Measurements from ENCODE around the gene KCNJ3.

The KCNJ3 gene

GRCh38 chr2:154698296-154698720 is at the start of gene KCNJ3:
Gene KCNJ3, plus strand, starts transcription at chr2:154698695. Its CDS starts 81 bp downstream, at chr2:154698776.
- in situ Hi-C loops (cut with MboI; ENCODE audit: low sequenced_read_pairs): no loop called here

GRCh38 chr2:154655499-154655898 is 43.0 kb upstream of the KCNJ3 start:
- in situ Hi-C loops (cut with MboI; ENCODE audit: low sequenced_read_pairs): no loop called here

- in situ Hi-C loops (cut with MboI; ENCODE audit: low sequenced_read_pairs): no loop called here
These were observed 39.6 kb upstream of the KCNJ3 start for GRCh38 chr2:154658854-154659253.

- in situ Hi-C loops (cut with MboI; ENCODE audit: low sequenced_read_pairs): no loop called here
These were observed 34.2 kb upstream of the KCNJ3 start for GRCh38 chr2:154664248-154664647.

- in situ Hi-C loops (cut with MboI; ENCODE audit: low sequenced_read_pairs): no loop called here
These were observed 28.4 kb upstream of the KCNJ3 start for GRCh38 chr2:154670083-154670482.

- in situ Hi-C loops (cut with MboI; ENCODE audit: low sequenced_read_pairs): no loop called here
These were observed 24.8 kb upstream of the KCNJ3 start for GRCh38 chr2:154673694-154674093.

- in situ Hi-C loops (cut with MboI; ENCODE audit: low sequenced_read_pairs): no loop called here
These were observed 21.1 kb upstream of the KCNJ3 start for GRCh38 chr2:154677401-154677800.

- in situ Hi-C loops (cut with MboI; ENCODE audit: low sequenced_read_pairs): no loop called here
These were observed 16.8 kb upstream of the KCNJ3 start for GRCh38 chr2:154681741-154682140.

GRCh38 chr2:154686162-154686561 is 12.3 kb upstream of the KCNJ3 start:
- in situ Hi-C loops (cut with MboI; ENCODE audit: low sequenced_read_pairs): no loop called here

- in situ Hi-C loops (cut with MboI; ENCODE audit: low sequenced_read_pairs): no loop called here
These were observed 10.1 kb upstream of the KCNJ3 start for GRCh38 chr2:154688373-154688772.

GRCh38 chr2:154689158-154689557 is 9.3 kb upstream of the KCNJ3 start:
- in situ Hi-C loops (cut with MboI; ENCODE audit: low sequenced_read_pairs): no loop called here

- in situ Hi-C loops (cut with MboI; ENCODE audit: low sequenced_read_pairs): no loop called here
These were observed 5.6 kb upstream of the KCNJ3 start for GRCh38 chr2:154692927-154693326.

- in situ Hi-C loops (cut with MboI; ENCODE audit: low sequenced_read_pairs): no loop called here
These were observed 4.7 kb upstream of the KCNJ3 start for GRCh38 chr2:154693741-154694340.

GRCh38 chr2:154694881-154695280 is 3.6 kb upstream of the KCNJ3 start:
- in situ Hi-C loops (cut with MboI; ENCODE audit: low sequenced_read_pairs): no loop called here

GRCh38 chr2:154696369-154696768 is 2.1 kb upstream of the KCNJ3 start:
- in situ Hi-C loops (cut with MboI; ENCODE audit: low sequenced_read_pairs): no loop called here

- in situ Hi-C loops (cut with MboI; ENCODE audit: low sequenced_read_pairs): no loop called here
These were observed 1.6 kb upstream of the KCNJ3 start for GRCh38 chr2:154696810-154697417.

- in situ Hi-C loops (cut with MboI; ENCODE audit: low sequenced_read_pairs): no loop called here
These were observed 860 bp upstream of the KCNJ3 start for GRCh38 chr2:154697418-154698252.

GRCh38 chr2:154698721-154699574 is 453 bp downstream of the KCNJ3 start:
- in situ Hi-C loops (cut with MboI; ENCODE audit: low sequenced_read_pairs): no loop called here

GRCh38 chr2:154699575-154699930 is 1.1 kb downstream of the KCNJ3 start:
- in situ Hi-C loops (cut with MboI; ENCODE audit: low sequenced_read_pairs): no loop called here

- in situ Hi-C loops (cut with MboI; ENCODE audit: low sequenced_read_pairs): no loop called here
These were observed 1.6 kb downstream of the KCNJ3 start for GRCh38 chr2:154700136-154700535.

GRCh38 chr2:154704991-154705390 is 6.5 kb downstream of the KCNJ3 start:
- in situ Hi-C loops (cut with MboI; ENCODE audit: low sequenced_read_pairs): no loop called here

Data from HL-60/S4 treated with phorbol 12-myristate 13-acetate at 8.2 ng/mL for 4 days and 3 days (cell line).